NCI-H446 (cell line): ENCODE data around the gene RAMACL.
"Not testable (repeated sequence)": the region's sequence is repeated elsewhere in the genome, so short reads cannot be mapped to it uniquely, and the experiment has no call there.

Experiments
- DNase-seq, 2 experiments: peaks; one replicate each; lab custom pipeline; 2025; lab: John Stamatoyannopoulos, UW

Gene RAMACL

DNA sequence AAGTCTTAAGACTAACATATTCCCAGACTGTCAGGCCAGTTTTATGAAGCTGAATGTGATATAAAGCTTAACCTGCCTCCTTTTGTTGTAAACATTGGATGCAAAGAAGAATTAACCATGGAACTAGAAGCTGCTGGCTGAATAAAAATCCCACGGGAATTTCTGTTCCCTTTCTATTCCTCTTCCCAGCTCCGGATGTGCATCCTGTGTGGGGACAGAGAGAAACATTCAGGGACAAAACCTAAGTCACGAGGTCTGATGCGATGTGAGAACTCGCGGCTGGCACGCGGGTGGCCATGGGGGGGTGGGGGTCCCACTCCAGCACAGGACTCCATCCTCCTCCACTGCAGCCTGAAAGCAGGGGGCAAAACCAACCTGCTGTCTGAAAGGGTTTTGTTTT, 32.2 kb downstream of the RAMACL start:
- no peak for DNase-seq

DNA sequence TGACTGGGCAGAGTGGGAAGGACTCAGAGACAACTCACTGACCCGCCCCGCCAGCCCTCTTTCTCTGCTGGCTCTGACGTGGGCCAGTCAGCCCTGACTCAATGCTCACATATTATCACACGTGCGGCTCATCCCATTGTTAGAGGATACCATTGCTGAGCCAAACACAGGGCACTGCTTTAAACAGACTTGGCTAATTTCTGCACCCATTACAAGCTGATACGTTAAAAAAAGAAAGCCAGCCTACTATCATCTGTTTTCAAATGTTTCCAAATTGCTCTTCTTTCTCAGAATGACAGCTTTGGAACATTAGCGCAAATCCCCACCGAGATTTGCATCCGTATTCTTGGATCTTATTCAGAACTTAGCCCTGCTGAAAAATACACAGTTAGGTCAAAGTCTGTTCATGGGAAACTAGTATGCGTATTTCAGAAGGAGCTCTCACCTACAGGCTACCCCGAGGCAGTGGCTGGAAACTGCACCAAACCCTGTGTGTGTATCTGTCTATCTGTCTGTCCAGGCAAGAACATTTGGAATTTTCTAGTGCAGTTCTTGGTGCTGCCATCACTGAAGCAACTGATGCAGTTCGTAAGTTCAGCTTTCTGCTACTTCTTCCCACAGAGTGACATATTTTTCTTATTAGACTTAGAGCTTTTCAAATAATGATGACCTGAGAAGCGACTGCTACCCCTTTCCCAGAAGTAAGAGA, 32.8 kb downstream of the RAMACL start:
- no peak for DNase-seq

DNA sequence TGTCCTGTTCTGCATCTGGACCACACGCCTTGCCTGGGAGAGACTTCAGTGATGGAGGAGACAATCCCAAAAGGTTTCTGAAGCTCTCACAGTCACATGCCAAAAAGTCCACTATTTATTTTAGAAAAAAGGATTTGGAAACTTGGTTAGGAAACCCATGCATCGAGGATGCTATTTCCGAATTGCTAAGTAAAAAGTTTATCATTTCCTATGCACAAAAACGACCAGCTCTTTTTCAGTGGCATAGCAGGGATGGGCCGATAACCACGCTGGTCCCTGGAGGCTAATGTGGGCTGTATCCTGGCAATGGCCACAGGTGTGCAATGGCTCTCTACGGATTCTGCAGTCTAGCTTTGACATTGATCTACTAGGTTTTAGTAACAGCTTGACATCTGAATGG, 33.9 kb downstream of the RAMACL start:
- DNase-seq, result no peak

DNA sequence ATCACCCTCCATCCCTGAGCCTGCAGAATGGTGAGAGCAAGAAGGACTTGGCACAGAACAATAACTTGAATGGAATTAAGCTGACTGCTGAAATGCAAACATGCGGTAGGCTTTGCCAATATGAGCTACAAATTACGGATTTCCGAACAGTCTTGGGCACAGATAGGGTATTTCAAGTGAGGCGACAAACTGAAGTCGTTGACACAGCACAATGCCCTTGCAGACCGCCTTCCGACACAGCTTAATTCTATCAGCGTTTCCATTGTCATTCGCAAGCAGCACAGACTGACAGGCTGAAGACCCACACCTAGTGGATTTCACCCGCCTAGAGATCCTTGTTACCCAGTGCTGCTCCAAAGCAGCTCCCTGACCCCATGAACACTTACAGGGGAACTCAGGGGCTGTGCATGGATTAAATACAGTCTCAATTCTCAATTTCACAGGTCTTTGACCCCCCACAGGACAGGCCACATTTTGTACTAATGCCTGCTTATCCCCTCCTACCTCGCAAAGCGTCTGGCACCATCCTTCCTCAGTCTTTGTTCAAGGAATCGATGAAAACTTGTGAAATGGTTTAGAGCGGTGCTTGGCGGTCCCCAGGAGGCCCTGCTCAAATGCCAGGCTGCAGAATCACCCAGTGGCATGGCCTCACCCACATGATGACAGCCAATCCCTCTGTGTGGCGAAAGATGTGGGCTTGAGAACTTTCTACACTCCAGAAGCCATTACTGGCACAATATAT, 34.6 kb downstream of the RAMACL start:
- no peak for DNase-seq

DNA sequence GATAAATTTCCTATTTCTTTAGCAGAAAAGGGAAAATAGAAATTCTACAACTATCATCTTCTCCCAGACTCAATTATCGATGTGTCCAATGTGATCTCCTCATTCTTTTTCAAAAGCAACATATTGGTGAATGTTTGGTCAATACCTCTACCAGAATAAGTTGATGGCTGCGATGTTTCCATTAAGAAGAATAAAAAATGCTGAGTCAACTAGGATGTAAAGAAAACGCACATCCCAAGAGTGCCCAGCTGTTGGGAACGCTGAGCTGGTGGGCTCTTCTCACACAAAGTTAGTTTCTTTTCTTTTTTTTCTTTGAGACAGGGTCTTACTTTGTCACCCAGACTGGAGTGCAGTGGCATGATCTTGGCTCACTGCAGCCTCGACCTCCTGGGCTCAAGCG, 39.8 kb downstream of the RAMACL start:
- DNase-seq, result no peak

DNA sequence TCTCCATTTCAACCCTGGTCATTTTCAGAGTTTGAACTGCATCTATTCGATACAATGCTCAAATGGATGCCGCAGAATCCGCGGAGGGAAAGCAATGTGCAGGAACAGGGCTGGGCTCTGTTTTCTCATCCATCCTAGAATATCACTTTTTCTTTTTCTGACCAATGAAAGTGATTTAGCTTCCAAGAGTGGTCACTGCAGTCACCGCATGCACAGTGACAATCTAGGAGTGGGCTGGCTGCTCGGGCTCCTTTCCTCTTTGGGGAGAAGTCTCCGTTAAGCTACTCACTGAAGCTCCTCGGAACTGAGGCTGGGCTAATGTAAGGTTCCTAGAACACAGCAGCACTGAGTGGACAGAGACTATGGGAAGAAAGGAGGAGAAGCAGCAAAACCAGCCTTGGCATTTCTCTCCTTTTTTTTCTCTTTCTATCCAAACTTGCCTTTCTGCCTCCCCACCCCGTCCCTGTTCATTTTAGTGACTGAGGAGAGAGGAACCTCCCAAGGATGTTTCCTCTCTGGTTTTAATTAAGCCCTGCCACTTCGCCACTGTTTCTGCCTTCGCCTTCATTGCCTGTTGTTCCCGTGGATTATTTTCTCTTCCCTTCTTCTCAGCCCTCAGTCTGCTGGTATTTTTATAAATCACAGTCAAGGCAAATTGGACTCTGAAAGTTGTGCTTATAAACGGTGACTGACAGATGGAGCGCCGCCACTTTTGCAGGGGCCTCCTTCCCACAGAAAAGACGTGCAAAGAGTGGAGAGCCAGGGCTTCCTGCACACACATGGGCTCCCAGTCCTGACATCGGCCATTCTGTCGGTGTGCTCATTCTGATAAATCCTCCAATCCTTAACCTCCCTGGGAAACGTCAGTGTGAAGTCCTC, 41.1 kb downstream of the RAMACL start:
- DNase-seq, result no peak

DNA sequence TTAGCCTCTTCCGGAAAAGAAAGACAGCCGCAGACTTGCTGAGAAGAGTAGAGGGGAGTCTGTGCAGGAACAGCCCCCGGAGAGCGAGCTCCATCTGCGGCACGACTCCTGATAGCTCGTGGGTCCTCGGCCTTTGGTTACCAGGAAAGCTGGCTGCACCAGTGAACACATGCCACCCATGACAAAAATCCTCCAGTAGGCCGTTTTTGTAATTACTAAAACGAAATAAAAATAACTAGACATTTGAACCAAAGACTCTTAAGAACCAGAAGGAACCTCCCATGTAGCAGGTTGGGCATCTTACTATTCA, 42.2 kb downstream of the RAMACL start:
- DNase-seq, result no peak

DNA sequence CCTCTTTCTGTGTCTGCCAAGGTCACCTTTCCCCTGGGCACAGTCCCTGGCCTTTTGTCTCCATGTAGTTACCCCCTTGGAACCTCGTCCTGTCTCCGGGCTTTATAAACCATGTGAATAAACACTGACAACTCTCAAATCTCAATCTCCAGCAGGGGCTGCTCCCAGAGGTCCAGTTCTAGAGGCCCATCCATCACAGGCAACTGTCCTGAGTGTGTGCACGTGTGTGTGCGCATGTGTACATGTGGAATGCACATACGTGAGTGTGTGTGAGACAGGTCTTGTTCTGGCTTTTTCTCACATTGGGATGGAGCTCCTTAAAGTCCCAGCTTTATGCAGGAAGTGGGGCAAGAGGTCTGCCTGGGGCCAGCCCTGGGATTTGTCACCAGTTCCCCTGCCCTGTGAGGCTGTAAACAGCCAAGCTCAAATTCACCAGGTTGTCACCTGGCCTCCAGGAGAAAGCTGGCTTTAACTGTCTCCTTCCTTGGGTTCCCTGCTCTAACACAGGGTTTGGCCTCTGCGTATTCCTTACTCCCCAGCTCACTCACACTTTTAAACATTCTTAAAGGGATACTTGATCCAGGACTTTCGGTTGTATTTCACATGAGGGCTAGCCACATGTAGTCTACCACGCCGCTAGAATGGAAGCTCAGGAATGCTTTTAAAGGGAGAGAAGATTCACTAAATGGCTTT, 42.7 kb downstream of the RAMACL start:
- no peak for DNase-seq

DNA sequence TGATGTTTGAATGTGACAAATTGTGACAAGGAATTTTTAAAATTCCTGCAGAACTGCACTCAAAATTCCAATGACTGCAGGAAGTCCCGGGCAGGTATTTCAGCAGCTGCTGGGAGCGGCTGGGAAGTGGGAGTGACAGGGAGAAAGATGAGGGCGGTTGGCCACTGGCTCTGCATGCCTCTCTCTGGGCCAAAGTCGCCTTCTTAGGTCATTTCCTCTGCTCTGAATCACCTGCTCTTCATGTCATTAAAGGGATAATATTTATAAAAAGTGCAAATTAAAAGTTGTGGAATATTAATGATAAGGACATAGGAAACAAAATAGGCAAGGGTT, 43.9 kb downstream of the RAMACL start:
- no peak for DNase-seq

DNA sequence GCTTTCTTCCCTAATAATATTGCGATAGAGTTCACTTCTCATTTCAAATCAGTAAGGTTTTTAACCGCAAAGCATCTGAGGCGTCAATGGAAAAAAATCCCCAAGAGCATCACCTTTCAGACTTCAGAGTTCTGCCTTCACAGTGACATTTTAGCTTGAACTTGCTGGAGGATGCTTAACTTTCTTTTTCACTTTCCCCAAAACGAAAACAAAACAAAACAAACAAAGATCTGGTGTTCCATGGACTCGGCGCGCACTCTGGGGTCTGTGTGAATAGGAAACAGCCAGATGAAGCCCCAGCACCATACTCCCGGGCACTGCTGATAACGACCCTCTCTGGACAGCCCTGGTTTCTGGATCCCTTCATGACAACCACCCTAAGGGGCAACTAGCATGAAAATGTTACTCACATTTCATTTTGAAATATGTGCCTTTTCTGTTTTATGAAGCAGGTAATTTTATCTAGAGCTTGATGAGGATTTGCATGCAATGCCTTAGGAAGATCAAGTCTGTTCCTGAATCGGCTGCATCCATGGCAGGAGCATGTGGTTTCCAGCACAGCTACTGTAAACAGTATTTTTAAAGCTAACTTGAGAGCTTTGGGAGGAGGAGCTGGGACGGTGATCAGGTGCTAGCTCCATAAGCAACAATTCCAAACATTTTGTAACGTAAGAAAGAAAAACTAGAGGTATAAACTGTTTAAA, 44.5 kb downstream of the RAMACL start:
- DNase-seq, result no peak

DNA sequence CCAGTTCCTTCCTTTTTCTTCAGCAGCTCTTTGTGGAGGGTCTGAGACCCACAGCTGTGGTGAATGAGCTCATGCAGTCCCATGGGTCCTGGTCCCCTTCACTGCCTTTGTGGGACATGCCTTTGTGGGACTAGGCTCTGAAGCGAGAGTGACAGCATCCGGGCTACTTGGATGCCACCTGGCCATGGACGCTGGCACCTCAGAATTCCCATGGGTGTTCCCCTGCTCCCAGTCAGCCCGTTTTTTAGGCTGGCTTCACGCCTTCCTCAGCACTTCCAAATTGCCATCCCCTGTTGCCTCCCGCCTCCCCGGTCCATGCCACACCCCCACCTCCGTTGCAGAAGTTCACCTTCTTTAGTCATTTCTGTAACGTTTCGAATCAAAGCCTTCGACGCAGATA, 45.1 kb downstream of the RAMACL start:
- DNase-seq, result no peak

DNA sequence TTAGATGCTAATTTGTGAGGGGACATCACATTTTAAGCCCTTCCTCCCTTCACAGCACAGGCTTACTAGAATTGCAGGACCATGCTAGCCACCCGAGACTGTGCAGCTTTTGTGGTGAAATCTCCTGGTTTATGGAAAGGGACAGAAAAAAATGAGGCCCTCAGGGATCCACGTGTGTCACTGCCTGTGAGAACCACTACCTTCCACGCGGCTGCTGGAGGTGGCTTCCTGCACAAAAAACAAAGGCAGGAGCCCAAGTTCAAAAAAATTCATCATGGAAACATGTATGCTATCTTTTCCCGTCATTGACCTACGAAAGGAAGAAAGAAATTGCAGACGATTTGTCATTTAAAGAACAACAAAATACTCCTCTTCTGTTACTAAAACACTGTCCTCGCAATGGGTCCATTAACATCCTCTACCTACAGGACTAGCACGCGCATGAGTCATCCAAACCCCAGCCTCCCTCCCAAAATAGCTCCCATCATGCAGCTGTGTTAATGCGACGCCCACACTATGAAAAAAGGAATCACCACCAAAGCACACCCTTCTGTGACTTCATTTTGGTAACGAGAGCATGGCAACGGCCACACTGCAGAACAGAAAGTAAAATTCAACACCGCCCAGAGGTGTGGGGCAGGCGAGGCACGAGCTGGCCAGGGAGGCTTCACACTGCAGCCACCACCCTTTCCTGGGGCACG, 45.7 kb downstream of the RAMACL start:
- DNase-seq, result no peak

DNA sequence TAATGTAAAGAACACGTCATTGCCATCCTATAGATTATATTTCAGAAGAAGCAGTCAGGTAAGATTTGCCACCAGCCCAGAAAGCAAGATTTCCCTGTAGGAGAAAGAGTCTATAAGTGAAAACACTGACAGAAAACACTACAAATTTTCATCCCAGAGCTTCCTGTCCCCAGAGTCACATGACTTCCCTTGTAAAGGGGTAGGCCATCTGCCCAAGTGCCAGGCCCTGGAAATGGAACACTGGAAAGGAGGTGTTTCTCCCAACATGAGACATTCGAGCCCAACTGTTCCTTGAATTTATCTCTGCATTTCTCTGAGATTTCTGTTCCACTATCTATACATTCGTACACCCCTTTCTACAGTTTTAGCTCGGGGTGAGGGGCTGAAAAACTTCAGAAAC, 46.9 kb downstream of the RAMACL start:
- no peak for DNase-seq

DNA sequence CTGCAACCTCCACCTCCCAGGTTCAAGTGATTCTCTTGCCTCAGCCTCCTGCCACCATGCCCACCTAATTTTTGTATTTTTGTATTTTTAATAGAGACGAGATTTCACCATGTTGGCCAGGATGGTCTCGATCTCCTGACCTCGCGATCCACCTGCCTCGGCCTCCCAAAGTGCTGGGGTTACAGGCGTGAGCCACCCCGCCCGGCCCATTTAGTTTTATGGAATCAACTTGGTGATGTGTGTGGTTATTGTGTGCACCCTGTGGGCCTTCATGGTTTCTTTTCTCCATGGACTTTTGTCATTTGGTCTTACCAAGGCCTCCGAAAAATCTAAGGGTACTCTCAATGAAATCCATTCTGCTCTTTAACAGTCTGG, 47.5 kb downstream of the RAMACL start:
- DNase-seq, result not testable (repeated sequence)

DNA sequence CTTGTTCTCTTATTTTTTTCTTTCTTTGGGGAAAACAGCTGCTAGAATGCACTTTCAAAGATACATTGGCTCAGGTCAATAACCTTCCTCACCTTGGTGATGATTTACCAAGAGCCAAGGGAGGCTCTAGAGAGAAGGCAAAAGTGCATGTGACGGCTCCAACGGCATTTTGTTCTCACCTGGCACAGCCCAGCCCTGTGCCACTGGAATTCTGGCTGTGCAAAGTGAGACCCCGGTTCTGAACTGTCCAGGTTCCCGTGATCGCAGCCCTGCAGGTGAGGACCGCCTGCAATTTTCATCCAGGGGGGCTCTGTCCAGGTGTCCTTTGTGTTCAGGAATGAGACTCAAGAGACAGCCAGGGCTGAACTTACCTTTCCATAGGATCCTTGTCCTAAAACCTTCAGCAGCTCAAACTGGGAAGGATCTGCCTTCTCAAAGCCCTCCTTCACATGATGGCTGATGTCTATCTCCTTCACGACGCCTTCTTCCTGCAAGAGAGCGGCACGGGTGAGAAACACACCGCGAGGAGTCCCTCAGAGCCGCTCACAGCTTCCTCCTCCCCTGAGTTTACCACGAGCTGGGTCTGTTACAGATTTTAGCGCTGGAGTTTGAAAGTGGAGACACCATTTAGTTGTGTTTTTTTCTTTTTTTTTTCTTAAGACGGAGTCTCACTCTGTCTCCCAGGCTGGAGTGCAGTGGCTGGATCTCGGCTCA, 48.0 kb downstream of the RAMACL start:
- DNase-seq, result no peak

DNA sequence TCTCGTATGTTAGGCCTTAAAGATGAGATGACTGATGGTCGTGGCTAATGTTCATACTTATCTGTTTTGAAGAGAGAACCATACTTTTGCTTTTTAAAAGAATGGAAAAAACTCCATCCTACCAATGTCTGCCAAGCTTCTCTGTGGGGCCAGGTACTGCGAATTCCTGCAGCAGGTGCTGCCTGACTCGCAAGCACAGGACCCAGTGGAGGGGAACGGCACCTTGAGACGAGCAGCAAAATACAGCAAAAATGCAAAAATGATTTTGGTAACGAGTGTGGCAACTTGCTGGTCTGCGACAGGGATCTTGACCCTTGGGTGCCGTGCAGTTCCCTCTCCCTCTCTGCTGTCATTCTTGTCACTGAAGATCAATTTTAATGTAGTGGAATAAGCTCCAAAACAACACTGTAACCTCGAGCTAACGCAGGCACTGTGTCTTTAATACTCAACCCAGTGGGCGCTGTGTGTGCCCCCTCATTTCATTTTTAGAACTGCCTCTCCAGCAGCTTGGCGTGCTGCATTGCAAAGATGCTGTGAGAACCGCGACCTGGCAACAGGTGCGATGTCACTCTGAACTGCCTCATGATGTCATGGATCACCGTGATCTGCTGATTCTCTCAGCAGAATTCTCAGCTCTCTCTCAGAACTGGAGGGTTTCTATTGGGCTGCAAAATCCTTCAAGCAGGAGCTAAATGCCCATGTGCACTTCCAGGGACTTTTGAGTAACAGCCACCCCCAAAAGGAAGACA, 51.6 kb downstream of the RAMACL start:
- DNase-seq, result no peak

DNA sequence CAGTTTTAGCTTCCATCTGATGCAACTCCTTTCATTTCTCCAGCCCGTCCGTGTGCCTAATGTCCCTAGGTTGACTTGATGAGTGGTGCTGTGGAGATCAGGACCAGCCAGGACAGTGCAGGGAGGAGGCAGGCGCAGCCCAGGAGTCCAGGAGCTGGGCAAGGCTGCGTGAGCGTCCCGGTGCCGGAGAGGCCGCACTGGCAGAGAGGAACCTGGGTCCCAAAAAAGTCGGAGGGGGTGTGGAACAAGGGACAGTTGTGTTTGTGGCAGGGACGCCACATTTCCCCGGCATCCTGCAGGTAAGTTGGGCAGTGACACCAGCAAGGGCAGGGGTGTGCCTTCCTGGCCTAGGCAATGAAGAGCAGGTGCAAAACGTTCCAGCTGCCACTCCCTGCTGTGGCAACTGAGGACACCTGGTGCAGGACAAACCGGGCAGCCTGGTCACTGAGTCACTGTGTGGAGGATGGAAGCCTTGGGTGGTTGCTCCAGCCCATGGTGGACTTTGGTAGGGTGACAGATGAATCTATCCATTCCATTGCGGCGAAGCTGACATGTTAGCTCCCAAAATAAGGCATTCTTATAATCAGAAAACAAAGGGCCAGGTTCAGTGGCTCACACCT, 53.2 kb downstream of the RAMACL start:
- no peak for DNase-seq
